ENCODE measurements around the gene PDGFD. TPM values are rescaled to one million over a fixed set of nuclear protein-coding genes. Genes with fewer than 3 reads are reported as not detected.

PDGFD gene
- total RNA-seq, 1 experiment from 2014 or later = 1.7 TPM

- Histone ChIP-seq H3K9me3 (ENCODE audit: control insufficient read depth, low read depth, low read length) (no peaks in the 10 kb centered on the region), H3K27me3 (ENCODE audit: insufficient read depth, low read length) (no peaks in the 10 kb centered on the region), H2BK12ac (ENCODE audit: insufficient read length, low read depth, low read length) (no peak overlapping the region), H3K56ac (ENCODE audit: insufficient read length, low read depth, low read length) (no peak overlapping the region), H3K27ac (ENCODE audit: insufficient read length, low read depth, low read length) (no peak overlapping the region), H3K4me1 (ENCODE audit: insufficient read depth, low read length) (no peaks in the 10 kb centered on the region), H3K4me2 (ENCODE audit: insufficient read depth, insufficient read length, low read length) (no peak overlapping the region), H2BK15ac (ENCODE audit: low read depth, low read length) (no peak overlapping the region), H4K5ac (ENCODE audit: insufficient read length, low read depth, low read length) (no peak overlapping the region), H3K79me2 (ENCODE audit: insufficient read depth, low read length) (no peaks in the 10 kb centered on the region), H3T11ph (ENCODE audit: low read length) (no peak overlapping the region), H2BK5ac (ENCODE audit: insufficient read length, low read length) (no peak overlapping the region), H2BK20ac (ENCODE audit: low read depth, low read length, poor library complexity, severe bottlenecking) (no peak overlapping the region), H2AFZ (ENCODE audit: low read length) (no peak overlapping the region), H4K91ac (ENCODE audit: insufficient read length, low read depth, low read length) (no peak overlapping the region), H2AK5ac (ENCODE audit: insufficient read length, low read length) (no peak overlapping the region), H4K20me1 (ENCODE audit: control insufficient read depth, insufficient read depth, insufficient read length) (no peaks in the 10 kb centered on the region), H2BK120ac (ENCODE audit: low read depth, low read length, poor library complexity, severe bottlenecking) (no peak overlapping the region), H3K23me2 (ENCODE audit: insufficient read length, low read depth, low read length, poor library complexity, severe bottlenecking) (no peaks in the 10 kb centered on the region), H4K8ac (replicated peaks; ENCODE audit: insufficient read length, low read depth, low read length) (no peak overlapping the region), H3K9ac (ENCODE audit: extremely low read depth, insufficient read length, low read length) (no peak overlapping the region), H3K79me1 (ENCODE audit: insufficient read depth, low read depth, low read length, poor library complexity, severe bottlenecking) (no peaks in the 10 kb centered on the region), H3K14ac (ENCODE audit: insufficient read depth, low read length) (no peak overlapping the region), H3K4ac (ENCODE audit: low read depth, low read length) (no peak overlapping the region), H3K23ac (ENCODE audit: insufficient read length, low read depth, low read length) (no peak overlapping the region), H3K18ac (ENCODE audit: insufficient read length, low read depth, low read length) (no peak overlapping the region)
- Mint-ChIP-seq H3K9me3 (no peaks in the 10 kb centered on the region), H3K4me1 (no peaks in the 10 kb centered on the region), H3K4me3 (no peak overlapping the region), H3K27me3 (ENCODE audit: low read depth) (no peaks in the 10 kb centered on the region), H3K27ac (no peak overlapping the region), H3K36me3 (ENCODE audit: insufficient read depth in 1 of 3, low read depth in 3 of 3) (no peaks in the 10 kb centered on the region)
- DNase-seq = no peak
- WGBS (ENCODE audit: extremely low coverage, insufficient read length, low lambda C conversion rate) = no CpG with 5 or more reads among the region's 4 CpGs
- no peak for TF ChIP-seq CTCF (conservative IDR thresholded peaks at IDR 0.05)
These were observed 168.1 kb downstream of the PDGFD start for GRCh38 chr11:103995896-103996295.
